SH-SY5Y (cell line): ENCODE data around the gene XRRA1.

ENCODE experiments used
- GATA2 ChIP-seq: IDR thresholded peaks from 2 replicates; pipeline ENCODE4 v1.6.1; 2011; ENCODE audit warnings: mild to moderate bottlenecking, low read depth, low read length
- GATA3 ChIP-seq: IDR thresholded peaks from 2 replicates; pipeline ENCODE4 v1.6.1; 2011; ENCODE audit warnings: low read depth, mild to moderate bottlenecking, low read length, moderate library complexity

- TF ChIP-seq GATA2 (no peak), GATA3 (no peak)
Observed at GRCh38 chr11:74863410-74863809, 85.5 kb downstream of the XRRA1 start.
